Psoas muscle (tissue), 8 donors: ENCODE results near the gene SMARCA2. TPM values are rescaled to one million over a fixed set of nuclear protein-coding genes. Genes with fewer than 3 reads are reported as not detected.

ENCODE experiments used
- ATAC-seq, 4 donors: fragments of 200-7000 bp; cut with Tn5 transposase; one replicate each; pipeline ENCODE4 v1.9.1; 2020; ENCODE audit warnings: moderate library complexity in 3 of 4, mild to moderate bottlenecking in 2 of 4
- DNase-seq, 2 donors: peaks; one replicate each; pipeline ENCODE4 v3.0.0-alpha.2; 2020
- H3K27ac ChIP-seq: fragments of 200-600 bp; one replicate; pipeline ENCODE4 v1.8.0; 2022
- H3K27me3 ChIP-seq, 3 donors: fragments of 200-600 bp in 1 of 3; one replicate each; pipeline versions ENCODE4 v1.6.1 to v1.8.0; 2013 to 2022; ENCODE audit warnings: low read length in 2 of 3, mild to moderate bottlenecking in 2 of 3, moderate library complexity in 1 of 3; ENCODE audit not compliant: insufficient read depth in 3 of 3
- H3K36me3 ChIP-seq, 2 donors: fragments of 200-600 bp in 1 of 2; one replicate each; pipeline versions ENCODE4 v1.6.1 to v1.8.0; 2013 to 2022; ENCODE audit warnings: low read depth in 1 of 2, mild to moderate bottlenecking in 1 of 2, moderate library complexity in 1 of 2; ENCODE audit not compliant: insufficient read depth in 1 of 2
- H3K4me1 ChIP-seq: fragments of 200-600 bp; one replicate; pipeline ENCODE4 v1.8.0; 2022
- H3K4me3 ChIP-seq: fragments of 200-600 bp; one replicate; pipeline ENCODE4 v1.8.0; 2022; ENCODE audit warnings: mild to moderate bottlenecking
- H3K9me3 ChIP-seq: fragments of 200-600 bp; one replicate; pipeline ENCODE4 v1.8.0; 2022
- CTCF ChIP-seq: fragments of 200-600 bp; IDR thresholded peaks from one replicate; pipeline ENCODE4 v1.8.0; 2022; ENCODE audit warnings: antibody characterized with exemption
- WGBS, 3 donors: extraction: QIAGEN DNeasy Blood & Tissue Kit; methylation state at CpG; one replicate each; pipeline versions ENCODE4 v1.1.6 to v1.1.7; 2013; 5-methylcytosine and 5-hydroxymethylcytosine counted together
- intact Hi-C, 2 donors: fragments of 100-400 bp; cut with DNase I; formaldehyde crosslinking; loops; one replicate each; pipeline versions ENCODE4 v1.11.0 to v1.14.2; 2022
- polyA plus RNA-seq, 3 donors: library from polyadenylated mRNA; stranded (reverse); fragments of 200-250 nt; gene quantifications; one replicate each; pipeline ENCODE4 v1.2.3, GENCODE V29; 2013
- total RNA-seq, 4 donors: library from RNA; stranded (reverse); fragmentation: NEBNext Ultra II Directional in 2 of 4; extraction: Animal tissue kit (Norgen Biotek cat#: 25700) in 2 of 4; gene quantifications; one replicate each; pipeline versions ENCODE4 v1.2.1 to v1.2.4, GENCODE V29; 2021 to 2023
- donor health status: healthy with polysubstance abuse.
- donor health status: DM: no; HTN: no; CAD: no; lungs with moderate emphysema.
- donor health status: Bipolar disorder and iron deficiency.
- donor health status: healthy.
- donor health status: DM: yes; HTN: yes; CAD: no.
- donor health status: DM: no; HTN: no; CAD: no.
- donor health status: DM: no; HTN: no; CAD: no.
- donor health status: DM: yes; HTN: yes; CAD: no.

The SMARCA2 gene
- total and polyA plus RNA-seq, 7 donors = 13.8 to 97.2 (median 64.6) TPM

GRCh38 chr9:1972672-1973071, 42.5 kb upstream of the SMARCA2 start:
- DNase-seq (no peak), ATAC-seq (no peak)
- Histone ChIP-seq H3K4me1 (no peaks in the 10 kb centered on the region), H3K27me3 (no peaks in the 10 kb centered on the region), H3K4me3 (no peak overlapping the region), H3K27ac (no peak overlapping the region), H3K9me3 (no peaks in the 10 kb centered on the region), H3K36me3 (no peaks in the 10 kb centered on the region)
- intact Hi-C loops = no loop called here
- no peak for TF ChIP-seq CTCF

- Histone ChIP-seq H3K36me3 (no peaks in the 10 kb centered on the region), H3K27me3 (no peaks in the 10 kb centered on the region), H3K4me1 (no peaks in the 10 kb centered on the region), H3K4me3 (no peak overlapping the region), H3K9me3 (no peaks in the 10 kb centered on the region), H3K27ac (no peak overlapping the region)
- DNase-seq (no peak), ATAC-seq (no peak)
- 92 to 94% (median 93%) methylated on average over 2 of the region's 2 CpGs for WGBS, 3 donors
- no peak for TF ChIP-seq CTCF
- intact Hi-C loops = no loop called here
Observed at GRCh38 chr9:1977026-1977425, 38.1 kb upstream of the SMARCA2 start.

GRCh38 chr9:1978941-1979340, 36.2 kb upstream of the SMARCA2 start:
- H3K4me3 ChIP-seq = no peak overlapping the region
- no peak for TF ChIP-seq CTCF
- DNase-seq (peak; percentile 9 to 49), ATAC-seq (peak in 2 of 4 donors; percentile 55 to 66)
- no peaks in the 10 kb centered on the region for H3K36me3 ChIP-seq
- H3K4me1 ChIP-seq = no peaks in the 10 kb centered on the region
- 54 to 82% (median 60%) methylated on average over 5 of the region's 5 CpGs for WGBS, 3 donors
- no peaks in the 10 kb centered on the region for H3K9me3 ChIP-seq
- no peaks in the 10 kb centered on the region for H3K27me3 ChIP-seq
- no peak overlapping the region for H3K27ac ChIP-seq
- intact Hi-C loops = no loop called here

GRCh38 chr9:1979741-1980367, 35.3 kb upstream of the SMARCA2 start:
- intact Hi-C loops = no loop called here
- Histone ChIP-seq H3K4me1 (no peaks in the 10 kb centered on the region), H3K4me3 (no peak overlapping the region), H3K27me3 (no peaks in the 10 kb centered on the region), H3K27ac (no peak overlapping the region), H3K9me3 (no peaks in the 10 kb centered on the region), H3K36me3 (no peaks in the 10 kb centered on the region)
- ATAC-seq (peak in 3 of 4 donors; percentile 26 to 66 (median 49)), DNase-seq (peak; percentile 14 to 60)
- TF ChIP-seq CTCF = no peak
- WGBS, 3 donors = 17 to 19% (median 18%) methylated on average over 7 of the region's 7 CpGs

- Histone ChIP-seq H3K4me3 (no peak overlapping the region), H3K27me3 (no peaks in the 10 kb centered on the region), H3K27ac (no peak overlapping the region), H3K36me3 (no peaks in the 10 kb centered on the region), H3K4me1 (no peaks in the 10 kb centered on the region), H3K9me3 (no peaks in the 10 kb centered on the region)
- intact Hi-C loops = no loop called here
- DNase-seq = no peak
- WGBS, 3 donors = 85 to 100% (median 92%) methylated on average over 1 of the region's 1 CpG
- no peak for ATAC-seq
- no peak for TF ChIP-seq CTCF
Observed at GRCh38 chr9:1980387-1980786, 34.8 kb upstream of the SMARCA2 start.
